Thymus (tissue), 11 donors: ENCODE data around the gene TMEM87B. TPM values are rescaled to one million over a fixed set of nuclear protein-coding genes. Genes with fewer than 3 reads are reported as not detected.
A peak's percentile ranks its signal among the peaks of the same experiment; 100 is the strongest.

Experiments
- DNase-seq, 9 donors: peaks; one replicate each; pipeline ENCODE4 v3.0.0-alpha.2; 2013; ENCODE audit warnings: low spot score in 9 of 9, low read depth in 6 of 9, missing footprints in 1 of 9
- H3K27ac ChIP-seq, 2 donors: one replicate each; pipeline ENCODE4 v1.5.1; 2013; ENCODE audit warnings: control low read depth in 1 of 2, low read depth in 1 of 2, low read length in 1 of 2, mild to moderate bottlenecking in 1 of 2, moderate library complexity in 1 of 2
- H3K27me3 ChIP-seq, 2 donors: one replicate each; pipeline ENCODE4 v1.5.1; 2013; ENCODE audit warnings: low read length in 1 of 2; ENCODE audit not compliant: control insufficient read depth in 2 of 2, insufficient read depth in 1 of 2
- H3K36me3 ChIP-seq, 2 donors: one replicate each; pipeline ENCODE4 v1.5.1; 2013; ENCODE audit warnings: low read length in 1 of 2, mild to moderate bottlenecking in 1 of 2, moderate library complexity in 1 of 2; ENCODE audit not compliant: control insufficient read depth in 2 of 2, insufficient read depth in 2 of 2
- H3K4me1 ChIP-seq, 2 donors: one replicate each; pipeline ENCODE4 v1.5.1; 2013; ENCODE audit warnings: low read length in 2 of 2; ENCODE audit not compliant: control insufficient read depth in 2 of 2, insufficient read depth in 2 of 2
- H3K4me3 ChIP-seq, 2 donors: one replicate each; pipeline ENCODE4 v1.5.1; 2013; ENCODE audit warnings: low read length in 2 of 2, control low read depth in 1 of 2, mild to moderate bottlenecking in 1 of 2
- H3K9me3 ChIP-seq, 2 donors: one replicate each; pipeline ENCODE4 v1.5.1; 2013; ENCODE audit warnings: low read length in 1 of 2, mild to moderate bottlenecking in 1 of 2; ENCODE audit not compliant: control insufficient read depth in 2 of 2, insufficient read depth in 1 of 2
- WGBS: extraction: QIAGEN DNeasy Blood & Tissue Kit; methylation state at CpG from one replicate; pipeline ENCODE4 v1.1.7; 2013; 5-methylcytosine and 5-hydroxymethylcytosine counted together
- polyA plus RNA-seq: library from polyadenylated mRNA; stranded (reverse); fragments of 200-250 nt; gene quantifications from one replicate; pipeline ENCODE4 v1.2.3, GENCODE V29; 2013
- total RNA-seq: library from RNA; stranded (reverse); fragments of 120-200 nt; gene quantifications from one replicate; pipeline ENCODE4 v1.2.4, GENCODE V29; 2013
- donor health status: healthy.

The TMEM87B gene
- total and polyA plus RNA-seq, 2 donors: 13.1 to 18.6 TPM

DNA sequence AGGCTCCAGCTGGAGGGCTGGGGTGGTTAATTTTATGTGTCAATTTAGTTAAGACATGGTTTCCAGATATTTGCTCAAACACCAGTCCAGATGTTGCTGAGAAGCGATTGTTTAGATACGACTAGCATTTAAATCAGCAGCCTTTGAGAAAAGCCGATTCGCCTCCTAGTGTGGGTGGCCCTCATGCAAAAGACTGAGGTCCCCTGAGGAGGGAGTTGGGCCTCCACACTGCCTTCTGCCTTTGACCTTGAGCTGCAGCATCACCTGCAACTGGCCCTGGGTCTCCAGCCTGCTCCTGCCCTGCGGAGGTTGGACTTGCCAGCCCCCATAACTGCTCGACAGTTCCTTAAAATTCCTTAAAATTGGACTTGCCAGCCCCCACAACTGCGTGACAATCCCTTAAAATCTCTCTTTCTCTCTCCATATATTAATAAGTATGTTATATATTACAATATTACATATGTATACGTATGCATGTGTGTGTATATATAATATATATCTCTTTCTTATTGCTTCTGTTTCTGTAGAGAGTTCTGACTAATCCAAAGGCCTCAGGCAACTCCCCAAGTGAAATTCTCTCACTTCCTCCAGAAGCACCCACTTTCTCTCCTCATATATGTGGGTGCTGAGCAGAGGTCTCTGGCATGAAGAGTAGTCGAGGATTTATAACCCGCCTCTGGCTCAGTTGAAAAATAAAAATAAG is 97.6 kb downstream of the TMEM87B start:
- H3K4me1 ChIP-seq: peaks cover 25 to 29% of the 10 kb centered on the region in 2 donors
- H3K4me3 ChIP-seq: no peak overlapping the region
- 95% methylated on average over 10 of the region's 10 CpGs for WGBS
- no peaks in the 10 kb centered on the region for H3K27me3 ChIP-seq
- H3K9me3 ChIP-seq: peaks cover 0 to 3% of the 10 kb centered on the region in 2 donors
- no peaks in the 10 kb centered on the region for H3K36me3 ChIP-seq
- DNase-seq: no peak
- no peak overlapping the region for H3K27ac ChIP-seq

DNA sequence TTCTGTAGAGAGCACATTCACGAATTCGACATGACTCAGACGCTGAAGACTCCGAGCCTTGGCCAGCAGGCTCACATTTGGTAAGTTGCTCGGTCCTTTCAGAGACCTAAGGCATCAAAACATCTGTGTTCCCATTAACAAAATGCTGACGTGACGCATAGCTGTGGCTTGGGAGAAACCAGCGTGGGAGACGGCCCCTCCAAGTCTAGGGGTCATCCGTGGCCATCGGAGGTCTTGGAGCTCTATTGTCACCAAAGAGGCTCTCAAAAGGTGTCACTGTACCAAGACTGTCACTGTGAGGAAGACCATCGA is 98.1 kb downstream of the TMEM87B start:
- no peak overlapping the region for H3K4me3 ChIP-seq
- 97% methylated on average over 12 of the region's 12 CpGs for WGBS
- peaks cover 0 to 3% of the 10 kb centered on the region in 2 donors for H3K9me3 ChIP-seq
- no peaks in the 10 kb centered on the region for H3K36me3 ChIP-seq
- peaks cover 25 to 29% of the 10 kb centered on the region in 2 donors for H3K4me1 ChIP-seq
- H3K27me3 ChIP-seq: no peaks in the 10 kb centered on the region
- no peak overlapping the region for H3K27ac ChIP-seq
- DNase-seq: no peak

DNA sequence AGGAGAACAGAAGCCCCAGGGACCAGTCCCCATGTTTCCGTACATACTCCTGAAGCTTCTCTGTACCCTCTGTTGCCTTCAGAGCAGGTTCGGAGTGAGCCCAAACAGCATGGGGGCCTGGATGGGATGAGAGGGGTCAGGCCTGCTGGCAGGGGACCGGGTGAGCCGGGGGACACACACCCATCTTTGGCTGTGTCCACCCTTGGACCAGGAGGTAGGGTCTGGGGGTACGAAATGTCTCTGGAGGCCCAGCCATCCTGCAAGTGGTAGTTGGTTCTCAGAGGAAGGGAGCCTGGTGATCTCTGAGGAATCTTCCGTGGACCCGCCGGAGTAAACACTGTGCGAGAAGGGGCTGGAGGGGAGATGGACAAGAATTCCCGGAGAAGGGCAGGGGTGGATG is 98.4 kb downstream of the TMEM87B start:
- DNase-seq: no peak
- Histone ChIP-seq H3K36me3 (no peaks in the 10 kb centered on the region), H3K27me3 (no peaks in the 10 kb centered on the region), H3K9me3 (peaks cover 0 to 3% of the 10 kb centered on the region in 2 donors), H3K27ac (no peak overlapping the region), H3K4me1 (peaks cover 25 to 29% of the 10 kb centered on the region in 2 donors), H3K4me3 (no peak overlapping the region)
- 99% methylated on average over 10 of the region's 10 CpGs for WGBS

DNA sequence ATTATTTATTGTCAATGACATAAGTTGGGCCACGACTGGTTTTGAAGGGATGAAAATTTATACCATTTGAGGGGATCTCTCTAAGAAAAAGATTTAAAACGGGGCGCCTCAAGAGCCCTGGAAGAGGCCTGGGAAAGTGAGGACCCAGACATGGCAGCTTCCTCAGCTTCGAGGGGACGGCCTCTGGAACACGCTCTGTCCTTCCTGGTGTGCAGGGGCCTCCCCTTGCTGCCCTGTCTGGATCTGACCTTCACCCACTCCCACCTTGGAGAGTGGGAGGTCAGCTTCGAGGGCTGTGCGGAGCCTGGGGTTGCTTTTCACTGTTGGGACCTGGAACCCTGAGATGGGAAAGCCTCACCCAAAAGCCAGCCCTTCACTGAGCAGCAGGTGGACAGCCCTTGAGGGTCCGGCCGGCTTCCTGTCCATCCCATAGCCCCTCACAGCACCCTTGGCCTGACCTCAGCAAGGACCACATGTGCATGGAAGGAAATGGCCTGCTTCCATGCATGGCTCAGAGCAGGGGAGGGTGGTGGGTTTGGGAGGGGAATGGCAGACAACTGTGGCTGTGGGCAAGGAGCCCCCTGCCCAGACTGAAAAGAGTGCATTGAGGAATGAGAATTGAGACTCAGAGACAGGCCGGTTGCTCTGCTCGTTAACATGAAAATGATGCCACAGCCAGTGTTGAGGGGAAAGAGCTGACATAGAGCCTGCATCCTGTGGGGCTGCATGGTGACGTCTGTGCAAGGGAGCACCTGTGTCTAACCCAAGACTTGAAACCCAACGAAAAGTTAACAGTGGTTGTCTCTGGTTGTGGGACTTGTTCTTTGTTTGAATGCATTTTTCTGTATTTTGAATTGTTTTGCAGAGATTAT is 99.4 kb downstream of the TMEM87B start:
- no peaks in the 10 kb centered on the region for H3K36me3 ChIP-seq
- H3K4me3 ChIP-seq: no peak overlapping the region
- WGBS: 68% methylated on average over 14 of the region's 14 CpGs
- DNase-seq: peak; percentile 48 to 91 (median 66)
- H3K27ac ChIP-seq: peak overlapping the region; percentile 93 to 96
- no peaks in the 10 kb centered on the region for H3K27me3 ChIP-seq
- peaks cover 0 to 3% of the 10 kb centered on the region in 2 donors for H3K9me3 ChIP-seq
- peaks cover 25 to 29% of the 10 kb centered on the region in 2 donors for H3K4me1 ChIP-seq

DNA sequence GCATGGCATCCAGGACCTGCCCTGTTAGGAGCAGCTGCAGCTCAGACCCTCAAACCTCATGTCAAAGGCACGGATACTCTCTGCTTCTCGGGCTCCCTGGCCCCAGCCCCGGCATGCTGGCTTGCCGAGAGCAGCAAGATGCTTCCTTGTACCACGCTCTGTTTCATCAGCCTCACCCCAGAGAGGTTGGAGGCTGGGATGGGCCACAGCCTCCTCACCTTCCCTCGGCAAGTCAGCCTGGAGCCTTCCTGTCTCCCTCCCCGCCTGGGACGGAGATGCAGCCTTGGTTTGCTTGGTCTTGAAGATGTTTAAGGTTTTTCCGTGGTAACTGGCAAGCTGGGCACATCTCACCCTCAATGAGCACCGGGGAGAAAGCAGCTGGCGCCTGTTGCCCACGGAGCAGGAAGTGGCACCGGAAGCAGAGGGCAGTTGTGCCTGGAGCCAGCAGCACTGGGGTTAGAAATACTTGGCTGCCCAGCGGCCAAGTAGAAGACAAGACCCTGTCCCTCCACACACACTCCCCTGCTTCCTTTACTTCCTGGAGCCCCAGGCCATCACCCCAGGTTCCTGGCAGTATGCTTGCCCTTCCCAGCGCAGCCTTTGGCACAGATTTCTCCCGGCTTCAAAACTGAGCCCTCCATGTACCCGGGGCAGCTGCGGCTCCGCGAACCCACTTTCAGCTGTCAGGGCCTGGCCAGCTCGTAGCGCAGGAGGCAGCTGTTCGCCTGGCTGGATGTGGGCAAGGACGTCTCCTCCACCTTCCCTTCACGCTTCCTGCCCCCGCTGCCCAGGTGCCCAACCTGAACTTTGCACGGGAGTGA is 100.5 kb downstream of the TMEM87B start:
- Histone ChIP-seq H3K27ac (peak overlapping the region; percentile 93 to 96), H3K4me1 (peaks cover 25 to 29% of the 10 kb centered on the region in 2 donors), H3K27me3 (no peaks in the 10 kb centered on the region), H3K4me3 (peak overlapping the region in 1 of 2 donors; percentile 1), H3K9me3 (peaks cover 0 to 3% of the 10 kb centered on the region in 2 donors), H3K36me3 (no peaks in the 10 kb centered on the region)
- WGBS: 29% methylated on average over 27 of the region's 27 CpGs
- peak in 4 of 9 donors; percentile 27 to 72 (median 45) for DNase-seq

DNA sequence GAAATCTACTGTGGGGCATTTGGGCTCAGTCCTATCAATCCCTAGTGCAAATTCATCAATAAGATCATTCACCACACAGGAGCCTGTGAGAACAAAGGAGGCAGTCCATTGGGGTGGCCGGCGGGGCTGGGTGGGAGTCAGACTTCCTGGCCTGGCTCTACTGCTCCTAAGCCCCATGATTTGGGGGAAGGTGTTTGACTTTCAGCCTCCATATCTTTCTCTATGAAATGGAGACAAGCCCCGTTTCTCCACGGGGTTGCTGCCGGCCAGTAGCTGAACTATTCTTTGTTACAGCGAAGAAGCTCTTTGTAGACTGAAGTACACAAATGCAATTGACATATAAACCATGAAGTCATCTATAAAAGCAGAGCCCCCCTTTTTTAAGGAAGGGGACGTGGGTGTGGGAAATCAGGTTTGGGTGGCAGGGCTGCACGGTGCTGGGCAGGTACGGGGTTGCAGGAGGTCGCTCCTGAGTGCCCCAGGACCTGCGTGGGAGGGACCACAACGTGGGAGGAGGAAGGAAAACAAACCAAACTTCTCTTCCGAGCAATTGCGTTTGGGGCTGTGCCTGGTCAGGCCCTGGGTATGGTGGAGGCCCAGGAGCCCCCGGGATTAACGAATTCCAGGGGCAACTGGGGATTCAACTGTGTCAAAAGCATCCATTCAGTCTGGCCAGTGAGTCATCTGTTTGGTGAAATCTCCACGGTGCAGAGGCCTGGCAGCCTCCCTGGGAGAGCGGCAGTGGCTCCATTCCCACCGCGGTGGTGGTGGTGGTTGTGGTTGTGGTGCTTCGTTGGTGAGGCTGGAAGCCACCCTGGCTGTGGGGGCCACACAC is 101.3 kb downstream of the TMEM87B start:
- no peak for DNase-seq
- 48% methylated on average over 21 of the region's 21 CpGs for WGBS
- peaks cover 28 to 31% of the 10 kb centered on the region in 2 donors for H3K4me1 ChIP-seq
- peak overlapping the region in 1 of 2 donors; percentile 1 for H3K4me3 ChIP-seq
- H3K27ac ChIP-seq: peak overlapping the region; percentile 93 to 96
- H3K36me3 ChIP-seq: no peaks in the 10 kb centered on the region
- H3K27me3 ChIP-seq: no peaks in the 10 kb centered on the region
- peaks cover 0 to 3% of the 10 kb centered on the region in 2 donors for H3K9me3 ChIP-seq

DNA sequence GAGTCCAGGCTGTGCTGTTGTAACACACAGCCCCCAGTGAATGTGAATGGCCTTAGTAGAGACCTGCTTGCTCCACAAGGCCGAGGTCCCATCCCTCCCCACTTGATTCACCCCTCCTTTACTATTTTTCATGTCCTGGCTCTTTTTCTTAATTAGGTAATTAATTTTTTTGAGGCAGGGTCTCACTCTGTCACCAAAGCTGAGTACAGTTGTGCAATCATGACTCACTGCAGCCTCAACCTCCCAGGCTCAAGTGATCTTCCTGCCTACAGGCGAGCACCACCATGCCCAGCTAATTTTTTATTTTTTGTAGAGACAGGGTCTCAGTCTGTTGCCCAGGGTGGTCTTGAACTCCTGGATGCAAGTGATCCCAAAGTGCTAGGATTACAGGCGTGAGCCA is 102.4 kb downstream of the TMEM87B start:
- 66% methylated on average over 3 of the region's 3 CpGs for WGBS

DNA sequence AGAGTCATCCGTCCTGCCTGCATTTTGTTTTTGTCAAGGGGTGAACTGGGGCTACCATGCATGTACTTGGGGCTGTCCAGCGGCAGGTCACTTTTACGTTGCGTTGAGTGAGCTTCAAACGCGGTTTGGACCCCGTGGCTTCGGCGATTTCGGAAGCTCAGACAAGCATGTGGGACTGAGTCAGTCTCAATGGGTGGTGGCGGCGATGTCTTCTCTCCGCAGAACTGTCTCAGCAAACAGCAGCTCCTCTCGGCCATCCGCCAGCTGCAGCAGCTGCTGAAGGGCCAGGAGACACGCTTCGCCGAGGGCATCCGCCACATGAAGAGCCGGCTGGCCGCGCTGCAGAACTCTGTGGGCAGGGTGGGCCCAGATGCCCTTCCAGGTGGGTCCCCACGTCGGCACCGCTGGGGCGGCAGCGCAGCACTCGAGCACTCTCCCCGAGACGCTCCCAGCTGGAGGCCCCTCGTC is 104.4 kb downstream of the TMEM87B start:
- H3K4me1 ChIP-seq: peaks cover 25 to 35% of the 10 kb centered on the region in 2 donors
- no peak overlapping the region for H3K4me3 ChIP-seq
- no peaks in the 10 kb centered on the region for H3K36me3 ChIP-seq
- H3K27ac ChIP-seq: no peak overlapping the region
- peaks cover 0 to 3% of the 10 kb centered on the region in 2 donors for H3K9me3 ChIP-seq
- 98% methylated on average over 31 of the region's 31 CpGs for WGBS
- H3K27me3 ChIP-seq: no peaks in the 10 kb centered on the region
- no peak for DNase-seq

More for the DNA sequence above, 102.4 kb downstream of the TMEM87B start:
- peaks cover 31 to 39% of the 10 kb centered on the region in 2 donors for H3K4me1 ChIP-seq
- DNase-seq: no peak
- no peak overlapping the region for H3K27ac ChIP-seq
- no peaks in the 10 kb centered on the region for H3K27me3 ChIP-seq
- no peak overlapping the region for H3K4me3 ChIP-seq
- H3K9me3 ChIP-seq: peaks cover 0 to 3% of the 10 kb centered on the region in 2 donors
- no peaks in the 10 kb centered on the region for H3K36me3 ChIP-seq
